H1 (cell line): ENCODE measurements around the gene NMT1. TPM values are rescaled to one million over a fixed set of nuclear protein-coding genes. Genes with fewer than 3 reads are reported as not detected.

Source experiments
- CTBP2 ChIP-seq: IDR thresholded peaks from 2 replicates; pipeline ENCODE4 v1.7.0; 2011; ENCODE audit warnings: borderline replicate concordance, mild to moderate bottlenecking, moderate library complexity, mixed read lengths, low read length; ENCODE audit not compliant: insufficient read depth, insufficient read length
- SIX5 ChIP-seq: IDR thresholded peaks from 2 replicates; pipeline ENCODE4 v1.6.1; 2011; ENCODE audit warnings: mild to moderate bottlenecking, low read depth, low read length
- TAF7 ChIP-seq: optimal IDR thresholded peaks from 2 replicates; pipeline ENCODE3; 2011; ENCODE audit warnings: low read depth, mild to moderate bottlenecking, inconsistent platforms, low read length, moderate library complexity, borderline replicate concordance
- polyA plus RNA-seq, 7 experiments: library from polyadenylated mRNA; depleted of rRNA in 3 of 7; stranded (reverse) in 5 of 7; unstranded in 2 of 7; fragments of >200 nt in 5 of 7; fragments of 200-250 nt in 2 of 7; gene quantifications; 1 replicate in 5 of 7; 2 replicates in 1 of 7; 4 replicates in 1 of 7; pipeline versions ENCODE4 v1.2.1 to v1.2.3, GENCODE V29; 2011 to 2013; ENCODE audit warnings: missing spikeins in 2 of 7, mixed read lengths in 2 of 7
- total RNA-seq: library from RNA; stranded (reverse); fragmentation: NEBNext Ultra II Directional; extraction: Animal tissue kit (Norgen Biotek cat#: 25700); gene quantifications from 2 replicates; pipeline ENCODE4 v1.2.1, GENCODE V29; 2021
- TF ChIP-seq, protein P1 (sequence below): fragments of 300-600 bp; sonication (generic); IDR thresholded peaks from 2 replicates; pipeline ENCODE4 v1.7.1; 2012; ENCODE audit warnings: low read length, moderate library complexity, mild to moderate bottlenecking, inconsistent platforms; ENCODE audit not compliant: insufficient replicate concordance
- TF ChIP-seq, protein P2 (sequence below): IDR thresholded peaks from 2 replicates; pipeline ENCODE4 v1.6.1; 2012; ENCODE audit warnings: inconsistent platforms

Gene NMT1
- total and polyA plus RNA-seq, 2 of the 8 experiments (the other 6 are each of a cell fraction or from before 2014, with no cell fraction given), result 42.9 to 149 TPM

DNA sequence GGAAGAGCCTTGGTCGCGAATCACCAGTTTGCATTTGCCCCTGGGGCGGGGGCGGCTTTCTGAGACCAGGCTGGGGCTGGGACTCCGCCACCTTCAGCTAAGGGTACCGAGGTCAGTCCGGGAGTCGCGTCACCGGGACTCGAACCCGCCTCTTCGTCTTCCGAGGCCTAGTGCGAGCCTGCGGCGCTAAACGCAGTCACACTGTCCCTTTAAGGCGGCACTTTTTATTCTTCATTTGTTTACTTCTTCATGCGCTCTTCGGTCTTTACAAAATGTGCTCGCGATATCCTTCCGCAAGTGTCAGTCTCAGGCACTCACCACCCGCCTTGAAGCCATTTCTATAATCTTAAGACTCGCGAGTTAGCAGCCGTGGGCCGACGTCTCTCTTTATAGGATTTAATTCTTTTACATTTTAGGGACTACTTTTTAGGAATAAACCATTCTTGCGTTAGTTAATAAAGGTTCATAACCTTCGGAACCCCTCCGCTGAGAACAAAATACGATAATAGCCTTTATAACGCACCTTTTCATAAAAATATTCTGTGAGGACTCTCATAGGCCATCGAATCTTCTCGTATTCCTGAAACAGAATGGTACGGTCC, 86.6 kb downstream of the NMT1 start (continued):
- TF ChIP-seq, protein P1, sequence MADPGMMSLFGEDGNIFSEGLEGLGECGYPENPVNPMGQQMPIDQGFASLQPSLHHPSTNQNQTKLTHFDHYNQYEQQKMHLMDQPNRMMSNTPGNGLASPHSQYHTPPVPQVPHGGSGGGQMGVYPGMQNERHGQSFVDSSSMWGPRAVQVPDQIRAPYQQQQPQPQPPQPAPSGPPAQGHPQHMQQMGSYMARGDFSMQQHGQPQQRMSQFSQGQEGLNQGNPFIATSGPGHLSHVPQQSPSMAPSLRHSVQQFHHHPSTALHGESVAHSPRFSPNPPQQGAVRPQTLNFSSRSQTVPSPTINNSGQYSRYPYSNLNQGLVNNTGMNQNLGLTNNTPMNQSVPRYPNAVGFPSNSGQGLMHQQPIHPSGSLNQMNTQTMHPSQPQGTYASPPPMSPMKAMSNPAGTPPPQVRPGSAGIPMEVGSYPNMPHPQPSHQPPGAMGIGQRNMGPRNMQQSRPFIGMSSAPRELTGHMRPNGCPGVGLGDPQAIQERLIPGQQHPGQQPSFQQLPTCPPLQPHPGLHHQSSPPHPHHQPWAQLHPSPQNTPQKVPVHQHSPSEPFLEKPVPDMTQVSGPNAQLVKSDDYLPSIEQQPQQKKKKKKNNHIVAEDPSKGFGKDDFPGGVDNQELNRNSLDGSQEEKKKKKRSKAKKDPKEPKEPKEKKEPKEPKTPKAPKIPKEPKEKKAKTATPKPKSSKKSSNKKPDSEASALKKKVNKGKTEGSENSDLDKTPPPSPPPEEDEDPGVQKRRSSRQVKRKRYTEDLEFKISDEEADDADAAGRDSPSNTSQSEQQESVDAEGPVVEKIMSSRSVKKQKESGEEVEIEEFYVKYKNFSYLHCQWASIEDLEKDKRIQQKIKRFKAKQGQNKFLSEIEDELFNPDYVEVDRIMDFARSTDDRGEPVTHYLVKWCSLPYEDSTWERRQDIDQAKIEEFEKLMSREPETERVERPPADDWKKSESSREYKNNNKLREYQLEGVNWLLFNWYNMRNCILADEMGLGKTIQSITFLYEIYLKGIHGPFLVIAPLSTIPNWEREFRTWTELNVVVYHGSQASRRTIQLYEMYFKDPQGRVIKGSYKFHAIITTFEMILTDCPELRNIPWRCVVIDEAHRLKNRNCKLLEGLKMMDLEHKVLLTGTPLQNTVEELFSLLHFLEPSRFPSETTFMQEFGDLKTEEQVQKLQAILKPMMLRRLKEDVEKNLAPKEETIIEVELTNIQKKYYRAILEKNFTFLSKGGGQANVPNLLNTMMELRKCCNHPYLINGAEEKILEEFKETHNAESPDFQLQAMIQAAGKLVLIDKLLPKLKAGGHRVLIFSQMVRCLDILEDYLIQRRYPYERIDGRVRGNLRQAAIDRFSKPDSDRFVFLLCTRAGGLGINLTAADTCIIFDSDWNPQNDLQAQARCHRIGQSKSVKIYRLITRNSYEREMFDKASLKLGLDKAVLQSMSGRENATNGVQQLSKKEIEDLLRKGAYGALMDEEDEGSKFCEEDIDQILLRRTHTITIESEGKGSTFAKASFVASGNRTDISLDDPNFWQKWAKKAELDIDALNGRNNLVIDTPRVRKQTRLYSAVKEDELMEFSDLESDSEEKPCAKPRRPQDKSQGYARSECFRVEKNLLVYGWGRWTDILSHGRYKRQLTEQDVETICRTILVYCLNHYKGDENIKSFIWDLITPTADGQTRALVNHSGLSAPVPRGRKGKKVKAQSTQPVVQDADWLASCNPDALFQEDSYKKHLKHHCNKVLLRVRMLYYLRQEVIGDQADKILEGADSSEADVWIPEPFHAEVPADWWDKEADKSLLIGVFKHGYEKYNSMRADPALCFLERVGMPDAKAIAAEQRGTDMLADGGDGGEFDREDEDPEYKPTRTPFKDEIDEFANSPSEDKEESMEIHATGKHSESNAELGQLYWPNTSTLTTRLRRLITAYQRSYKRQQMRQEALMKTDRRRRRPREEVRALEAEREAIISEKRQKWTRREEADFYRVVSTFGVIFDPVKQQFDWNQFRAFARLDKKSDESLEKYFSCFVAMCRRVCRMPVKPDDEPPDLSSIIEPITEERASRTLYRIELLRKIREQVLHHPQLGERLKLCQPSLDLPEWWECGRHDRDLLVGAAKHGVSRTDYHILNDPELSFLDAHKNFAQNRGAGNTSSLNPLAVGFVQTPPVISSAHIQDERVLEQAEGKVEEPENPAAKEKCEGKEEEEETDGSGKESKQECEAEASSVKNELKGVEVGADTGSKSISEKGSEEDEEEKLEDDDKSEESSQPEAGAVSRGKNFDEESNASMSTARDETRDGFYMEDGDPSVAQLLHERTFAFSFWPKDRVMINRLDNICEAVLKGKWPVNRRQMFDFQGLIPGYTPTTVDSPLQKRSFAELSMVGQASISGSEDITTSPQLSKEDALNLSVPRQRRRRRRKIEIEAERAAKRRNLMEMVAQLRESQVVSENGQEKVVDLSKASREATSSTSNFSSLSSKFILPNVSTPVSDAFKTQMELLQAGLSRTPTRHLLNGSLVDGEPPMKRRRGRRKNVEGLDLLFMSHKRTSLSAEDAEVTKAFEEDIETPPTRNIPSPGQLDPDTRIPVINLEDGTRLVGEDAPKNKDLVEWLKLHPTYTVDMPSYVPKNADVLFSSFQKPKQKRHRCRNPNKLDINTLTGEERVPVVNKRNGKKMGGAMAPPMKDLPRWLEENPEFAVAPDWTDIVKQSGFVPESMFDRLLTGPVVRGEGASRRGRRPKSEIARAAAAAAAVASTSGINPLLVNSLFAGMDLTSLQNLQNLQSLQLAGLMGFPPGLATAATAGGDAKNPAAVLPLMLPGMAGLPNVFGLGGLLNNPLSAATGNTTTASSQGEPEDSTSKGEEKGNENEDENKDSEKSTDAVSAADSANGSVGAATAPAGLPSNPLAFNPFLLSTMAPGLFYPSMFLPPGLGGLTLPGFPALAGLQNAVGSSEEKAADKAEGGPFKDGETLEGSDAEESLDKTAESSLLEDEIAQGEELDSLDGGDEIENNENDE, result no peak
- TF ChIP-seq SIX5 (0 out of 2 replicates have a peak, but pooled peaks have one; percentile 43), TAF7 (peak; percentile 64), CTBP2 (no peak)
- TF ChIP-seq, protein P2, sequence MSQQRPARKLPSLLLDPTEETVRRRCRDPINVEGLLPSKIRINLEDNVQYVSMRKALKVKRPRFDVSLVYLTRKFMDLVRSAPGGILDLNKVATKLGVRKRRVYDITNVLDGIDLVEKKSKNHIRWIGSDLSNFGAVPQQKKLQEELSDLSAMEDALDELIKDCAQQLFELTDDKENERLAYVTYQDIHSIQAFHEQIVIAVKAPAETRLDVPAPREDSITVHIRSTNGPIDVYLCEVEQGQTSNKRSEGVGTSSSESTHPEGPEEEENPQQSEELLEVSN, result no peak
- TF ChIP-seq, all 59 proteins: peak for 21
